GM12872 (cell line): ENCODE data around the gene FAM149B1.
A peak's percentile ranks its signal among the peaks of the same experiment; 100 is the strongest.

Source experiments
- CTCF ChIP-seq: IDR thresholded peaks from 3 replicates; pipeline ENCODE4 v1.5.1; 2011; ENCODE audit warnings: low read depth, mild to moderate bottlenecking, low read length, moderate library complexity; ENCODE audit not compliant: insufficient read depth

FAM149B1 gene

DNA sequence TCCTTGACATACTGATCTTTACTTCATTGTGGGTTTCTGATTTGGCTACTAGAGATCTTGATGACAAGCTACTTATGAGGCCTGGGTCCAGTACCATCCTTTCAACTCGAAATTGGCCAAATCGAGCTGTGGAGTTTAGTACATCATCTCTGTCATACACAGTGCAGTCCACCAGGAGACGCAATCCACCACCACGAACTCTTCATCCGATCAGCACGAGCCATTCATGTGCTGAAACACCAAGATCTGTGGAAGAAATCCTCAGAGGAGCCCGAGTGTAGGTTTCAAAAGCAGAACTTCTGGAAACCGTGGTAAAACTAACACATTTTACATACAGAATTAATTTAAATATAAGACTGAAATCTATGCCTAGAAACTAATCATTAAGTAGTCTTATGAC is 65.0 kb downstream of the FAM149B1 start:
- peak; percentile 22; the same call in 1 of the 3 replicates for TF ChIP-seq CTCF

GRCh38 chr10:73233883-73234282 is 66.0 kb downstream of the FAM149B1 start:
- TF ChIP-seq CTCF, result no peak

DNA sequence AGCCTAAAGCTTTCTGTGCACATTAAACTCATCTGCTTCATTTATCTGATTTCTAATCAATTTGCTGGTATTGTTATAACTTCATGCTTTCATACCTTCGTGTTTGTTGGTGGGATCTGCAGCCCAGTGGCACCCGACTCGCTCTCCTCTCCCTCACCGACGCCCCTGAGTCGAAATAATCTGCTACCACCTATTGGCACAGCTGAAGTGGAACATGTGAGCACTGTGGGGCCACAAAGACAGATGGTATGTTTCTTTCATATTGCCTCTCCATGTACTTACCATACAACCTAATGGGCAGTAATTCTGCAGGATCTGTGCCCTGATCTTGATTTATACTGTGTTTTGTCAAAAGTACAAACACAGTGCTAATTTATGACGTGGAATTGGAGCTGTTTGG is 66.8 kb downstream of the FAM149B1 start:
- TF ChIP-seq CTCF, result no peak

GRCh38 chr10:73238990-73239566 is 71.2 kb downstream of the FAM149B1 start:
- TF ChIP-seq CTCF, result no peak

GRCh38 chr10:73239908-73240307 is 72.0 kb downstream of the FAM149B1 start:
- TF ChIP-seq CTCF, result no peak

DNA sequence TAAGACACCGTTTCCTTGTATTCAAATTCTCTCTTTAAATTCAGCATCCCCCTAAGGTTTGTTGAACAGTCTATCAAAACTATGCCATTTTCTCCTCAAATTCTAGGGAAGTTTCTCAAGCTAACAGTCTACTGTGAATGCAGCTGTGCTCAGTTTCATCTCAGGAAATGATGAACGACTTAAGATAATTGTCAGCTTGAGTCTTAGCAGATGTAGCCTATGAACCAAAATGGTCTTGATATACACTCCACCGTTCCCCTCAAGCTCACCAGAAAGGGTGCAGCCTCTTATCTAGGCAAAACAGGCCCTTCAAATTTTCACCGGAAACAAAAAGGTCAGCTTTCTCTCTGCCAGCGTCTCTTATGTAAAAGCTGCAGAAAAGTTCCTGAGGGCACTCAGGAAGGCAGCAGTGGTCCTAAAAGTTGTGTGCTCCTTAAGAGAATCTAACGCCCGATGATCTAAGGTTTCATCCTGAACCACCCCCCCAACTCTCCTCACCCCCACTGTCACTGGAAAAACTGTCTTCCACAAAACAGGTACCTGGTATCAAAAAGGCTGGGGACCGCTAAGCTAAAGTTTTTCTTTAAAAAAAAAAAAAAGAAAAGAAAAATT is 77.1 kb downstream of the FAM149B1 start:
- TF ChIP-seq CTCF, result no peak

DNA sequence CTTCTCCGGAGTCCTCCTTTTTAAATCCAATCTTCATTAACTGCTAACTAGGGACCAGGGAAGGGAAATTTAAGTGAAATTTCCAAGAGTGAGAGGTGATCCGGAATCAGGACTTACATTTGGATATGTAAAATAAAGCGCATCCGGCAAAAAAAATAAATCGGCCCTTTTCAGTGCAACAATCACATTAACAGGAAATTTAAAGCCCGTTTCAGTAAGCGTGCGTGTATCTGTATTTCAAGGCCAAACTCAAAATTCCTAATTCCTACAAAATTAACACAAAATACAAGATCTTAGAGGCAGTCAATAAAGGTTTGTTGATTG is 78.4 kb downstream of the FAM149B1 start:
- TF ChIP-seq CTCF, result no peak
